Hepatocyte (in vitro differentiated cells): ENCODE data around the gene VIPR2. TPM values are rescaled to one million over a fixed set of nuclear protein-coding genes. Genes with fewer than 3 reads are reported as not detected.

Experiments used
- DNase-seq: peaks from one replicate; pipeline ENCODE4 v3.0.0-alpha.2; 2016; ENCODE audit warnings: low spot score
- H2AFZ ChIP-seq: fragments of 200-600 bp; sonication (generic); 2 replicates; pipeline ENCODE4 v1.6.0; 2016; ENCODE audit warnings: antibody characterized with exemption, mild to moderate bottlenecking
- H3K27ac ChIP-seq: fragments of 200-600 bp; sonication (generic); 2 replicates; pipeline ENCODE4 v1.5.1; 2016; ENCODE audit warnings: mild to moderate bottlenecking
- H3K27me3 ChIP-seq: fragments of 200-600 bp; sonication (generic); 2 replicates; pipeline ENCODE4 v1.6.1; 2016
- H3K36me3 ChIP-seq: fragments of 200-600 bp; sonication (generic); replicated peaks from 2 replicates; pipeline ENCODE4 v1.5.1; 2016; ENCODE audit warnings: low read depth; ENCODE audit not compliant: insufficient read depth
- H3K4me1 ChIP-seq: fragments of 200-600 bp; sonication (generic); 2 replicates; pipeline ENCODE4 v1.5.1; 2016; ENCODE audit warnings: mild to moderate bottlenecking, moderate library complexity; ENCODE audit not compliant: insufficient read depth
- H3K4me2 ChIP-seq: fragments of 200-600 bp; sonication (generic); 2 replicates; pipeline ENCODE4 v1.6.0; 2016
- H3K4me3 ChIP-seq: fragments of 200-600 bp; sonication (generic); 2 replicates; pipeline ENCODE4 v1.5.1; 2016; ENCODE audit warnings: mild to moderate bottlenecking
- H3K79me2 ChIP-seq: fragments of 200-600 bp; sonication (generic); 2 replicates; pipeline ENCODE4 v1.6.0; 2017; ENCODE audit warnings: mild to moderate bottlenecking
- H3K9me2 ChIP-seq: fragments of 200-600 bp; sonication (generic); replicated peaks from 2 replicates; pipeline ENCODE4 v1.6.0; 2017; ENCODE audit warnings: mild to moderate bottlenecking; ENCODE audit not compliant: insufficient read depth
- H3K9me3 ChIP-seq: fragments of 200-600 bp; sonication (generic); 2 replicates; pipeline ENCODE4 v1.5.1; 2016; ENCODE audit warnings: low read depth, mild to moderate bottlenecking
- H4K20me1 ChIP-seq: fragments of 200-600 bp; sonication (generic); 2 replicates; pipeline ENCODE4 v1.6.0; 2016; ENCODE audit warnings: mild to moderate bottlenecking; ENCODE audit not compliant: insufficient read depth, poor library complexity, severe bottlenecking
- EZH2 ChIP-seq: fragments of 200-600 bp; sonication (generic); IDR thresholded peaks from 2 replicates; pipeline ENCODE4 v1.6.1; 2016; ENCODE audit warnings: antibody characterized with exemption, mild to moderate bottlenecking, borderline replicate concordance
- EZH2phosphoT487 ChIP-seq: fragments of 200-600 bp; sonication (generic); IDR thresholded peaks from one replicate; pipeline ENCODE4 v1.6.1; 2018; ENCODE audit warnings: antibody characterized with exemption, mild to moderate bottlenecking, low read depth, moderate library complexity; ENCODE audit not compliant: unreplicated experiment, severe bottlenecking
- WGBS: methylation state at CpG from one replicate; pipeline ENCODE4 v1.1.6; 2016; ENCODE audit warnings: low lambda C conversion rate; ENCODE audit errors: missing lambda C conversion rate; 5-methylcytosine and 5-hydroxymethylcytosine counted together
- polyA plus RNA-seq: library from polyadenylated mRNA; unstranded; fragments of >200 nt; fragmentation: Nextera tagmentation; extraction: Ambion mirVana; gene quantifications from 2 replicates; pipeline ENCODE4 v1.2.1, GENCODE V29; 2016
- total RNA-seq: library from RNA; depleted of rRNA; stranded (reverse); fragments of >200 nt; gene quantifications from 2 replicates; pipeline ENCODE4 v1.2.3, GENCODE V29; 2014
- TF ChIP-seq, protein P1 (sequence below): fragments of 200-600 bp; sonication (generic); IDR thresholded peaks from 2 replicates; pipeline ENCODE4 v1.5.1; 2016; ENCODE audit warnings: antibody characterized with exemption, mild to moderate bottlenecking; ENCODE audit not compliant: poor library complexity

VIPR2 gene
- total and polyA plus RNA-seq, 2 experiments from 2014 or later: 2.7 to 3.4 TPM

DNA sequence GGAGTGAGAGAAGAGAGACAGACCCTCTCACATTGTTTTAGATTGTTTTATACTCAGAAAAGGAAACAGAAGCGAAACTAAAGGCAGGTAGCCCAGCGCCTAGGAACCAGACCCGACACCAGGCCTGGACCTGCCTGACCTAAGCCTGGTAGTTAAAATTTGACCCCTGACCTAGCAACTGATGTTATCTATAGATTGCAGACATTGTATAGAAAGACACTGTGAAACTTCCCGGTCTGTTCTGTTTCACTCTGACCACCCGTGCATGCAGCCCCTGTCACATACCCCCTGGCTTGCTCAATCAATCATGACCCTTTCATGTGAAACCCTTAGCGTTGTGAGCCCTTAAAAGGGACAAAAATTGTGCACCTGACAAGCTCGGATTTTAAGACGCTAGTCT lies 31.6 kb downstream of the VIPR2 start:
- Histone ChIP-seq H3K79me2 (no peaks in the 10 kb centered on the region), H3K4me1 (no peaks in the 10 kb centered on the region), H4K20me1 (no peaks in the 10 kb centered on the region), H3K9me2 (no peaks in the 10 kb centered on the region), H3K27me3 (peaks cover 17% of the 10 kb centered on the region), H3K9me3 (no peaks in the 10 kb centered on the region), H3K27ac (no peak overlapping the region), H2AFZ (no peak overlapping the region), H3K4me2 (peak overlapping the region; percentile 33), H3K36me3 (no peaks in the 10 kb centered on the region), H3K4me3 (no peak overlapping the region)
- WGBS: 40% methylated on average over 8 of the region's 8 CpGs
- DNase-seq: no peak
- TF ChIP-seq, protein P1, sequence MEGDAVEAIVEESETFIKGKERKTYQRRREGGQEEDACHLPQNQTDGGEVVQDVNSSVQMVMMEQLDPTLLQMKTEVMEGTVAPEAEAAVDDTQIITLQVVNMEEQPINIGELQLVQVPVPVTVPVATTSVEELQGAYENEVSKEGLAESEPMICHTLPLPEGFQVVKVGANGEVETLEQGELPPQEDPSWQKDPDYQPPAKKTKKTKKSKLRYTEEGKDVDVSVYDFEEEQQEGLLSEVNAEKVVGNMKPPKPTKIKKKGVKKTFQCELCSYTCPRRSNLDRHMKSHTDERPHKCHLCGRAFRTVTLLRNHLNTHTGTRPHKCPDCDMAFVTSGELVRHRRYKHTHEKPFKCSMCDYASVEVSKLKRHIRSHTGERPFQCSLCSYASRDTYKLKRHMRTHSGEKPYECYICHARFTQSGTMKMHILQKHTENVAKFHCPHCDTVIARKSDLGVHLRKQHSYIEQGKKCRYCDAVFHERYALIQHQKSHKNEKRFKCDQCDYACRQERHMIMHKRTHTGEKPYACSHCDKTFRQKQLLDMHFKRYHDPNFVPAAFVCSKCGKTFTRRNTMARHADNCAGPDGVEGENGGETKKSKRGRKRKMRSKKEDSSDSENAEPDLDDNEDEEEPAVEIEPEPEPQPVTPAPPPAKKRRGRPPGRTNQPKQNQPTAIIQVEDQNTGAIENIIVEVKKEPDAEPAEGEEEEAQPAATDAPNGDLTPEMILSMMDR: no peak
- no peak for TF ChIP-seq EZH2phosphoT487
- TF ChIP-seq EZH2: no peak

- Histone ChIP-seq H3K27me3 (peaks cover 17% of the 10 kb centered on the region), H3K4me2 (peak overlapping the region; percentile 33), H3K4me1 (no peaks in the 10 kb centered on the region), H3K4me3 (no peak overlapping the region), H2AFZ (no peak overlapping the region), H3K9me2 (no peaks in the 10 kb centered on the region), H3K79me2 (no peaks in the 10 kb centered on the region), H3K9me3 (no peaks in the 10 kb centered on the region), H3K36me3 (no peaks in the 10 kb centered on the region), H4K20me1 (no peaks in the 10 kb centered on the region), H3K27ac (no peak overlapping the region)
- no peak for DNase-seq
- TF ChIP-seq EZH2 (no peak), EZH2phosphoT487 (no peak)
- TF ChIP-seq, protein P1: no peak
- 71% methylated on average over 48 of the region's 48 CpGs for WGBS
Measured at GRCh38 chr7:159112136-159113011, 32.3 kb downstream of the VIPR2 start.

GRCh38 chr7:159109653-159110035 lies 35.0 kb downstream of the VIPR2 start:
- no peaks in the 10 kb centered on the region for H3K36me3 ChIP-seq
- no peaks in the 10 kb centered on the region for H3K79me2 ChIP-seq
- DNase-seq: no peak
- 85% methylated on average over 10 of the region's 10 CpGs for WGBS
- no peaks in the 10 kb centered on the region for H3K9me3 ChIP-seq
- no peak for TF ChIP-seq EZH2phosphoT487
- H4K20me1 ChIP-seq: no peaks in the 10 kb centered on the region
- no peaks in the 10 kb centered on the region for H3K9me2 ChIP-seq
- H3K4me2 ChIP-seq: no peak overlapping the region
- no peaks in the 10 kb centered on the region for H3K4me1 ChIP-seq
- peaks cover 17% of the 10 kb centered on the region for H3K27me3 ChIP-seq
- no peak overlapping the region for H2AFZ ChIP-seq
- no peak overlapping the region for H3K4me3 ChIP-seq
- H3K27ac ChIP-seq: no peak overlapping the region

GRCh38 chr7:159108941-159109652 lies 35.6 kb downstream of the VIPR2 start:
- H3K4me2 ChIP-seq: no peak overlapping the region
- H4K20me1 ChIP-seq: no peaks in the 10 kb centered on the region
- no peaks in the 10 kb centered on the region for H3K79me2 ChIP-seq
- peaks cover 15% of the 10 kb centered on the region for H3K27me3 ChIP-seq
- H3K4me3 ChIP-seq: no peak overlapping the region
- no peak overlapping the region for H3K27ac ChIP-seq
- TF ChIP-seq EZH2: no peak
- WGBS: 72% methylated on average over 9 of the region's 9 CpGs
- no peaks in the 10 kb centered on the region for H3K4me1 ChIP-seq
- no peak overlapping the region for H2AFZ ChIP-seq
- no peaks in the 10 kb centered on the region for H3K9me2 ChIP-seq
- H3K9me3 ChIP-seq: no peaks in the 10 kb centered on the region
- no peaks in the 10 kb centered on the region for H3K36me3 ChIP-seq
- no peak for DNase-seq
